ENCODE data around the gene TRPC4.

The TRPC4 gene

GRCh38 chr13:37685206-37685605 is 184.4 kb downstream of the TRPC4 start:
- H3K36me3 ChIP-seq (ENCODE audit: control insufficient read depth, insufficient read depth, low read length) = no peaks in the 10 kb centered on the region
- no peak for TF ChIP-seq CTCF (IDR thresholded peaks at IDR 0.05; ENCODE audit: insufficient read depth, low read length, poor library complexity, severe bottlenecking)
- DNase-seq (ENCODE audit: extremely low read depth, insufficient read length) = no peak

GRCh38 chr13:37682496-37682895 is 187.1 kb downstream of the TRPC4 start:
- TF ChIP-seq CTCF (IDR thresholded peaks at IDR 0.05; ENCODE audit: insufficient read depth, low read length, poor library complexity, severe bottlenecking) = no peak
- Histone ChIP-seq H3K4me3 (replicated peaks; ENCODE audit: low read depth, low read length) (no peak overlapping the region), H3K27me3 (replicated peaks; ENCODE audit: control insufficient read depth, insufficient read depth, low read length) (no peaks in the 10 kb centered on the region), H3K36me3 (ENCODE audit: control insufficient read depth, insufficient read depth, low read length) (no peaks in the 10 kb centered on the region)
- no peak for DNase-seq (ENCODE audit: extremely low read depth, insufficient read length)

More at GRCh38 chr13:37685206-37685605, 184.4 kb downstream of the TRPC4 start:
- Histone ChIP-seq H3K27me3 (replicated peaks; ENCODE audit: control insufficient read depth, insufficient read depth, low read length) (no peaks in the 10 kb centered on the region), H3K4me3 (replicated peaks; ENCODE audit: low read depth, low read length) (no peak overlapping the region)

- no peak for DNase-seq (ENCODE audit: extremely low read depth, insufficient read length)
- Histone ChIP-seq H3K27me3 (replicated peaks; ENCODE audit: control insufficient read depth, insufficient read depth, low read length) (no peaks in the 10 kb centered on the region), H3K4me3 (replicated peaks; ENCODE audit: low read depth, low read length) (no peak overlapping the region), H3K36me3 (ENCODE audit: control insufficient read depth, insufficient read depth, low read length) (no peaks in the 10 kb centered on the region)
- TF ChIP-seq CTCF (IDR thresholded peaks at IDR 0.05; ENCODE audit: insufficient read depth, low read length, poor library complexity, severe bottlenecking) = no peak
Measured at GRCh38 chr13:37681281-37682032, 188.1 kb downstream of the TRPC4 start.

DNA sequence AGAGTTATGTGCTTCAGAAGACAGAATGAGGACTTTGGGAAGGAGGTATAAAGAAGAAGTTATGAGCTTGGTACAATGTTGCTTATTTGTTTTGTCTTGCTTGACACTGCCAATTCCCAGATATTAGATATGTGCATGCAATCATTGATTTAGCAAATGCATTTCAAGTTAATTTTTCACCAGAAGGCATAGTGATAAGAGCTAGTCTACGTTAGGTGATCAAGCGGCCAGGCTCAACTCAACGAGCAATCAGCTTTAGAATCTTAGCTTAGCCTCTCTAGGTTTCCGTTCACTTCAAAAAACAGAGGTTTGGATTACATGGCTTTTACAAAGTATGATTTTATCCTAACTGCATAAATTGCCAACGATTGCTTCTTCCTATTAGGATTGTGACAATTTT is 189.4 kb downstream of the TRPC4 start:
- Histone ChIP-seq H3K4me3 (replicated peaks; ENCODE audit: low read depth, low read length) (no peak overlapping the region), H3K36me3 (ENCODE audit: control insufficient read depth, insufficient read depth, low read length) (no peaks in the 10 kb centered on the region), H3K27me3 (replicated peaks; ENCODE audit: control insufficient read depth, insufficient read depth, low read length) (no peaks in the 10 kb centered on the region)
- DNase-seq (ENCODE audit: extremely low read depth, insufficient read length) = no peak
- no peak for TF ChIP-seq CTCF (IDR thresholded peaks at IDR 0.05; ENCODE audit: insufficient read depth, low read length, poor library complexity, severe bottlenecking)

GRCh38 chr13:37679043-37679442 is 190.5 kb downstream of the TRPC4 start:
- H3K4me3 ChIP-seq (replicated peaks; ENCODE audit: low read depth, low read length) = no peak overlapping the region
- TF ChIP-seq CTCF (IDR thresholded peaks at IDR 0.05; ENCODE audit: insufficient read depth, low read length, poor library complexity, severe bottlenecking) = no peak
- H3K27me3 ChIP-seq (replicated peaks; ENCODE audit: control insufficient read depth, insufficient read depth, low read length) = no peaks in the 10 kb centered on the region
- DNase-seq (ENCODE audit: extremely low read depth, insufficient read length) = no peak
- no peaks in the 10 kb centered on the region for H3K36me3 ChIP-seq (ENCODE audit: control insufficient read depth, insufficient read depth, low read length)
